Testis (tissue), 3 donors: ENCODE results near the gene ARL4D. TPM values are rescaled to one million over a fixed set of nuclear protein-coding genes. Genes with fewer than 3 reads are reported as not detected.
"Not testable (repeated sequence)": the region's sequence is repeated elsewhere in the genome, so short reads cannot be mapped to it uniquely, and the experiment has no call there.

Source experiments
- DNase-seq: peaks from one replicate; pipeline ENCODE4 v3.0.0-alpha.2; 2019
- H3K27ac ChIP-seq, 2 donors: fragments of 200-600 bp; sonication (generic); one replicate each; pipeline ENCODE4 v1.5.1; 2019
- H3K27me3 ChIP-seq: fragments of 200-600 bp; sonication (generic); one replicate; pipeline ENCODE4 v1.5.1; 2019
- H3K36me3 ChIP-seq: fragments of 200-600 bp; sonication (generic); one replicate; pipeline ENCODE4 v1.5.1; 2017; ENCODE audit warnings: low read depth; ENCODE audit errors: missing control alignments
- H3K4me1 ChIP-seq: fragments of 200-600 bp; sonication (generic); one replicate; pipeline ENCODE4 v1.5.1; 2019
- H3K4me3 ChIP-seq, 2 donors: fragments of 200-600 bp; sonication (generic); one replicate each; pipeline ENCODE4 v1.5.1; 2017 to 2019
- H3K9me3 ChIP-seq: fragments of 200-600 bp; sonication (generic); one replicate; pipeline ENCODE4 v1.5.1; 2017
- POLR2A ChIP-seq: fragments of 450-650 bp; IDR thresholded peaks from one replicate; pipeline ENCODE4 v1.6.1; 2017; ENCODE audit warnings: antibody characterized with exemption, mild to moderate bottlenecking, moderate library complexity
- WGBS, 2 donors: methylation state at CpG; one replicate each; pipeline ENCODE4 v1.1.5; 2018; 5-methylcytosine and 5-hydroxymethylcytosine counted together
- intact Hi-C: fragments of 100-400 bp; cut with DNase I; formaldehyde crosslinking; loops from one replicate; pipeline ENCODE4 v1.15.1; 2023; ENCODE audit warnings: low total_unique reads
- polyA plus RNA-seq: library from polyadenylated mRNA; stranded (reverse); fragments of 350-450 nt; fragmentation: Illumina TruSeq; extraction: RNeasy Lipid Tissue Mini Kit (QIAGEN cat#74804); gene quantifications from one replicate; pipeline ENCODE4 v1.2.3, GENCODE V29; 2014; ENCODE audit warnings: low read depth, low replicate concordance; ENCODE audit not compliant: insufficient read depth
- total RNA-seq, 2 donors: library from RNA; depleted of rRNA; stranded (reverse); fragments of >200 nt; gene quantifications; one replicate each; pipeline ENCODE4 v1.2.3, GENCODE V29; 2016
- TF ChIP-seq, protein P1 (sequence below), 3 experiments: fragments of 450-650 bp in 2 of 3; fragments of 200-600 bp in 1 of 3; sonication (generic) in 1 of 3; IDR thresholded peaks; one replicate each; pipeline ENCODE4 v1.5.1; 2016 to 2019; ENCODE audit warnings: antibody characterized with exemption in 3 of 3, mild to moderate bottlenecking in 2 of 3, moderate library complexity in 1 of 3

Gene ARL4D
- total and polyA plus RNA-seq, 3 donors from 2014 or later, result 26.5 to 48.2 (median 45.6) TPM

DNA sequence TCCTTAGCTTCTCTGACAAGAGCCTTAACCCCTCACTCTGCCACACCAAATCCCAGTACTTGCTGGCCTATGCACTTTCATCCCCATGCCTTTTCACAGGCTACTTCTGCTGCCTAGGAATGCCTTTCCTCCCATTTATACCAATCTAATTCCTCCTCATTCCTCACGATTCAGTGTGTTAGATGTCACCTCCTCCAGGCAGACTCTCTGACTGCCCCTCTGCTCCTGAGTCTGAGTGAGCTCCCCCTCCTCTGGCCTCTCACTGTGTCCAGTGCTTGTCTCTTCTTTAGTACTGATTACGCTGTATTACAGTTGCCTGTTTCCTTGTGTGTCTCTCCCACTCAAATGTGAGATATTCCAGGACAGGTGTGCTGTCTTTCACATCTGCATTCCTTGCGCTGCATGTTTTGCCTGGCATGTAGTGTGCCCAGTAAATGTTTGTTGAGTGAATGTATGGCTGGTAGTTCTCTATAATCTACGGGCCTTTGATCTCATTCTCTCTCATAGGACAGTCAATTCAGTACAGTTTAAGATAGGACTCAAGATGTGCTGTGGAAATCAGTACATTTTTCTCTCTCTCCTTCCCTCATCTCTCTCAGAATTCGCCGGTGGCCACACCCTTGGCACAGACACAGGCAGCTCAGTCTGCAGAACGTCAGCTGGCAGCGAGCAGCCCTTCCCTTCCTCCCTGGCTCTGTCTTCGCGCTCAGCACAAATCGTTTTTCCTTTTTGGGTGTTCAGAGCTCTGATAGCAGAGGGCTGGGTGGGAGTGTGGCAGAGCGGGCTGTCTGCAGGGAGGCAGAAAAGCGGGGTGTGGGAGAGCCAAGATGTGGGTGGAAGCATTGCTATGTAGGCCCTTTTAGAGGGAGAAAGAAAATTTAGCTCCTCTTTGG lies 18.5 kb downstream of the ARL4D start:
- Histone ChIP-seq H3K4me3 (no peak overlapping the region), H3K9me3 (no peaks in the 10 kb centered on the region), H3K27me3 (no peaks in the 10 kb centered on the region), H3K4me1 (peaks cover 30% of the 10 kb centered on the region), H3K36me3 (no peaks in the 10 kb centered on the region), H3K27ac (peak overlapping the region; percentile 60 to 81)
- 33 to 43% methylated on average over 13 of the region's 13 CpGs for WGBS, 2 donors
- no peak for TF ChIP-seq POLR2A
- TF ChIP-seq, protein P1, sequence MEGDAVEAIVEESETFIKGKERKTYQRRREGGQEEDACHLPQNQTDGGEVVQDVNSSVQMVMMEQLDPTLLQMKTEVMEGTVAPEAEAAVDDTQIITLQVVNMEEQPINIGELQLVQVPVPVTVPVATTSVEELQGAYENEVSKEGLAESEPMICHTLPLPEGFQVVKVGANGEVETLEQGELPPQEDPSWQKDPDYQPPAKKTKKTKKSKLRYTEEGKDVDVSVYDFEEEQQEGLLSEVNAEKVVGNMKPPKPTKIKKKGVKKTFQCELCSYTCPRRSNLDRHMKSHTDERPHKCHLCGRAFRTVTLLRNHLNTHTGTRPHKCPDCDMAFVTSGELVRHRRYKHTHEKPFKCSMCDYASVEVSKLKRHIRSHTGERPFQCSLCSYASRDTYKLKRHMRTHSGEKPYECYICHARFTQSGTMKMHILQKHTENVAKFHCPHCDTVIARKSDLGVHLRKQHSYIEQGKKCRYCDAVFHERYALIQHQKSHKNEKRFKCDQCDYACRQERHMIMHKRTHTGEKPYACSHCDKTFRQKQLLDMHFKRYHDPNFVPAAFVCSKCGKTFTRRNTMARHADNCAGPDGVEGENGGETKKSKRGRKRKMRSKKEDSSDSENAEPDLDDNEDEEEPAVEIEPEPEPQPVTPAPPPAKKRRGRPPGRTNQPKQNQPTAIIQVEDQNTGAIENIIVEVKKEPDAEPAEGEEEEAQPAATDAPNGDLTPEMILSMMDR (IDR thresholded peaks at IDR 0.05), result no peak
- intact Hi-C loops, result no loop called here
- DNase-seq, result peak; percentile 87

DNA sequence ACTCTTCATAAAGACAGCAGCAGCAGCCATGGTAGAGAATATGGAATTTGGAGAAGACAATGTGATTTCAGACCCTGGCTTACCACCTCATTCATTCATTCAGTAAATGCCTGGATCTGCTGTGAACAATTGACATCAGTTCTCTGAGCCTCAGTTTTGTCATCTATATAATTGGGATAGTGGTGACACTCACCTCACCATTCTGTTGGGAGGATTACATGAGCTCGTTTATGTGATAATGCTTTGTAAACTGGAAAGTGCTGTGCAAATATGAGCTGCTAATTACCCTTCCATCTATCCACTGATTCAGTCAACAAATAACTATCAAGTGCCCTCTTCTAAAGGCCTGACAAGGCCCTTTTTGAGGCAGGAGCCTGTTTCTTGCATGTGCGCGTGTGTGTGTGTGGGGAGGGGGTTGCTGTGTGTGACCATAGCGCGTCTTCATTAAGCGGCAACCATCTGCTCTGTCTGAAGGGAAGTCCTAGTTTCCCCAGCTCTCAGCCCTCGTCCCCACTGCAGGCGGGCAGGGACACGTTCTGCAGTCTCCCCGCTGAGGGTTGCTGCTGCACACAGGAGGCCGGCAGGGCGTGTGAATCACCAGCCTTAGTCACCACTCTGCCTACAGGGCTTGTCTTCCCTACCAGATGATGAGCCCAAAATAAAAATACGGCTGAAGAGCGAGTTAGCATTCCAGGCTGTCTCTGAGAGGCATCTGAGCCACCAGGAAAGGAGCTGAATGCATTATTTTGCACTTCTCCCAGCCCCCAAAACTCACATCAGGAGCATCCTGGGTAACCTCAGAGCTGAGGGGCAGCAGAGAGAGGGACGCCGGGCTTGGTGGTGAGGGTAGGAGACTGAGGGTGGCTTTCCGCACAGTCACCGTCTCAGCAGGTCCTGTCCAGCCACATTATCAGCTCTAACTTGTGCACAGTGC lies 19.9 kb downstream of the ARL4D start:
- H3K9me3 ChIP-seq, result no peaks in the 10 kb centered on the region
- TF ChIP-seq, protein P1 (IDR thresholded peaks at IDR 0.05), result no peak
- no peak for TF ChIP-seq POLR2A
- H3K36me3 ChIP-seq, result no peaks in the 10 kb centered on the region
- no peaks in the 10 kb centered on the region for H3K27me3 ChIP-seq
- WGBS, 2 donors, result 70 to 76% methylated on average over 17 to 18 of the region's 18 CpGs
- H3K27ac ChIP-seq, result peak overlapping the region; percentile 60 to 81
- peaks cover 30% of the 10 kb centered on the region for H3K4me1 ChIP-seq
- intact Hi-C loops, result no loop called here
- H3K4me3 ChIP-seq, result no peak overlapping the region
- no peak for DNase-seq

DNA sequence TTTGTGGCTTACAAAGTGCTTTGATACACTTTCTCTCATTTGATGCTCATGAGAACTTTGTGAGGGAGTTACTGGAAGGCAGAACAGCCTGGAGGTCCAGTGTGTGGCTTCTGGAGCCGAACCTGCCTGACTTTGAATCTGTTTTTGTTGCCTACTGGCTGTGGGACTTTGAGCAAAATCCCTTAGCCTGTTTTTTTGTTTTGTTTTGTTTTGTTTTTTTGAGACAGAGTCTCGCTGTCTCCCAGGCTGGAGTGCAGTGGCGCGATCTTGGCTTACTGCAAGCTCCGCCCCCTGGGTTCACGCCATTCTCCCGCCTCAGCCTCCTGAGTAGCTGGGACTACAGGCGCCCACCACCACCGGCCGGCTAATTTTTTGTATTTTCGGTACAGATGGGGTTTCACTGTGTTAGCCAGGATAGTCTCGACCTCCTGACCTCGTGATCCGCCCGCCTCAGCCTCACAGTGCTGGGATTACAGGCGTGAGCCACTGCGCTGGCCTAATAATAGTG lies 20.6 kb downstream of the ARL4D start:
- H3K36me3 ChIP-seq, H3K27me3 ChIP-seq, H3K4me3 ChIP-seq, DNase-seq, intact Hi-C loops, H3K9me3 ChIP-seq: not testable (repeated sequence)
- Histone ChIP-seq H3K4me1 (peaks cover 30% of the 10 kb centered on the region), H3K27ac (peak overlapping the region in 1 of 2 donors; percentile 52)
- WGBS, 2 donors, result 69 to 86% methylated on average over 17 of the region's 17 CpGs

DNA sequence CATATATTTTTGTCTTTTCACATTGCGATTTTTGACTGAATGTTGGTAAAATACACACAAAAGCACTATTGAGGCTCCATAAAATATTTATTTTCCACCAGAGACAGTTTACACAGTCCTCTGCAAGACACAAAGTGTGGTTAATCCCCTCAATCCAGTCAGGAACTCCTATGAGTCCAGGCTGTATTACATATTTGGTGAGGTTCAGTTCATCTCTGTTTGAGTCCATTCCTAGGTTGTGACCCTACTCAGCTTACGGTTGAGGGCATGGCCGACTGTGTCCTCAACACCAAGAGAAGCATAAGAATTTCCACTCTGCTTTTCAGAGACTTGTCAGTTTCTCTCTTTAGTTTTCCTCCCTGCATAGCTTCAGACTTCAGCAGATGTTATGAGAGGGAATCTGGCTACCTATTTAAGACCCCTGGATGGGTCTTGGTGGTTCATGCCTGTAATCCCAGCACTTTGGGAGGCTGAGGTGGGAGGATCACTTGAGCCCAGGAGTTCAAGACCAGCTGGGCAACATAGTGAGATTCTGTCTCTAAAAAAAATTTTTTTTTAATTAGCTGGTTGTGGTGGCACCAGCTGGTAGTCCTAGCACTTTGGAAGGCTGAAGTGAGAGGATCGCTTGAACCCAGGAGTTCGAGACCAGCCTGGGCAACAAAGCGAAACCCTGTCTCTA lies 25.1 kb downstream of the ARL4D start:
- Histone ChIP-seq H3K27me3 (no peaks in the 10 kb centered on the region), H3K27ac (no peak overlapping the region), H3K4me1 (peaks cover 4% of the 10 kb centered on the region), H3K9me3 (no peaks in the 10 kb centered on the region), H3K36me3 (no peaks in the 10 kb centered on the region), H3K4me3 (no peak overlapping the region)
- DNase-seq, result no peak
- WGBS, 2 donors, result 85 to 86% methylated on average over 6 of the region's 6 CpGs
- TF ChIP-seq POLR2A, result no peak
- TF ChIP-seq, protein P1 (IDR thresholded peaks at IDR 0.05), result no peak
- intact Hi-C loops, result no loop called here
